ENCODE results near the gene CARNS1.
A peak's percentile ranks its signal among the peaks of the same experiment; 100 is the strongest.

Gene CARNS1

DNA sequence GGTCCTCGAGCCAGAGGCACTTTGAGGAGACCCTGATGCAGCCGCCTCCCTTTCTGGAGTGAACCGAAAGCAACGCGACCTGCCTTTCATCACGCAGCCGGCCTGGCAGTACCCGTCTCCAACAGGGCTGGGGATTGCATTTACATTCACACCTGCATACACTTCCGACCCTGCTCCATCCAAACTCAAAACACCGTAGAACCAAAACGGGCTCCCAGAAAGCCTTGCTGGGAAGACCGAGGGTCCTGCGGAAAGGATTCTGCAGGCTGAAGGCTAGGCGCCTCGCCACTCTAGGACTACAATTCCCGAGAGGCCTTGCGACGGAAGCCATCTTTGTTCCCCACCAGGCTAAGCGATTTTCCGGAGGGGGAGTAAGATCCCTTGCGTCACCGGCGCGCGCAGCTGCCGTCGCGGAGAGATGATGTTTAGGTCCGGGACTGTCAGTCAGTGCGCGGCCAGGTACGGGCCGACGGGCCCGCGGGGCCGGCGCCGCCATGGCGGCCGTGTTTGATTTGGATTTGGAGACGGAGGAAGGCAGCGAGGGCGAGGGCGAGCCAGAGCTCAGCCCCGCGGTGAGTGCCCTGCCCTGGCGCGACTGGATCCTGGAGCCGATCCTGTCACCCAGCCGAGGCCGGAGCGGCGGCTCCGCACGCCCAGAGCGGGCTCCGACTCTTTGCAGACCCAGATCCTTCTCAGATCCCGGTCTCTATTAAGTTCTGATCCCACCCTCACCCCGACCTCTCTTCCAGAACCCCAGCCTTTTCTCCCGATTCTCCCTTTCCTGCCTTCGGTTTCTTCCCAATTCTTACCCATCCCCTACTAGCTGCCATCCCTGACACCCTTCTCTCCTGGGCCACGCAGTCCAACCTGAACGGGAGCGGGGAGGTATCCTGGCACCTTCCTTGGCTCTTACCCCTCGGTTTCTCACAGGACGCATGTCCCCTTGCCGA lies 12.8 kb downstream of the CARNS1 start, which contains the start of gene RPS6KB2:
TSS of gene RPS6KB2 (plus strand) at position 443 of the 950 bp plus-strand sequence. CDS start at position 495, 52 bp downstream.
- Histone ChIP-seq H3K4me3 (ENCODE audit: control insufficient read depth in 1 of 7, extremely low read depth in 1 of 7, insufficient read depth in 4 of 7, low read depth in 2 of 7, low read length in 6 of 7) (peak within 1 kb of the TSS; percentile 86 to 99 (median 94)), H3K4me1 (ENCODE audit: control extremely low read depth in 1 of 4, control insufficient read depth in 4 of 4, insufficient read depth in 4 of 4, low read length in 3 of 4) (peaks cover 3 to 33% (median 21%) of the 10 kb centered on the region in 4 experiments), H3K27ac (ENCODE audit: insufficient read depth in 1 of 2, low read depth in 1 of 2, low read length in 2 of 2, poor library complexity in 1 of 2, severe bottlenecking in 2 of 2) (peak within 1 kb of the TSS; percentile 90 to 95), H3K36me3 (ENCODE audit: control insufficient read depth in 4 of 4, insufficient read depth in 4 of 4, low read length in 3 of 4) (peaks cover 0 to 24% (median 18%) of the 10 kb centered on the region in 4 experiments), H3K27me3 (replicated peaks in 2 of 5; ENCODE audit: control insufficient read depth in 4 of 5, insufficient read depth in 5 of 5, low read length in 4 of 5) (no peaks in the 10 kb centered on the region), H3K9me3 (ENCODE audit: control extremely low read depth in 1 of 5, control insufficient read depth in 4 of 5, insufficient read depth in 2 of 5, low read depth in 1 of 5, low read length in 4 of 5) (no peaks in the 10 kb centered on the region)
- WGBS (ENCODE audit: insufficient coverage): under 1% methylated on average over 62 of the region's 68 CpGs
- CTCF ChIA-PET: interaction anchor here (0.8 to 2.5 kb wide), 6 partner anchors 10 to 46 kb away, joined by 3 to 7 read pairs (median 3); partner anchors contain the start of gene TMEM134
- DNase-seq: peak; percentile 98
- POLR2A ChIA-PET: interaction anchor here (0.6 to 1.7 kb wide), 6 partner anchors 8 to 215 kb away, joined by 3 to 10 read pairs (median 4); partner anchors contain the start of gene PPP1CA

DNA sequence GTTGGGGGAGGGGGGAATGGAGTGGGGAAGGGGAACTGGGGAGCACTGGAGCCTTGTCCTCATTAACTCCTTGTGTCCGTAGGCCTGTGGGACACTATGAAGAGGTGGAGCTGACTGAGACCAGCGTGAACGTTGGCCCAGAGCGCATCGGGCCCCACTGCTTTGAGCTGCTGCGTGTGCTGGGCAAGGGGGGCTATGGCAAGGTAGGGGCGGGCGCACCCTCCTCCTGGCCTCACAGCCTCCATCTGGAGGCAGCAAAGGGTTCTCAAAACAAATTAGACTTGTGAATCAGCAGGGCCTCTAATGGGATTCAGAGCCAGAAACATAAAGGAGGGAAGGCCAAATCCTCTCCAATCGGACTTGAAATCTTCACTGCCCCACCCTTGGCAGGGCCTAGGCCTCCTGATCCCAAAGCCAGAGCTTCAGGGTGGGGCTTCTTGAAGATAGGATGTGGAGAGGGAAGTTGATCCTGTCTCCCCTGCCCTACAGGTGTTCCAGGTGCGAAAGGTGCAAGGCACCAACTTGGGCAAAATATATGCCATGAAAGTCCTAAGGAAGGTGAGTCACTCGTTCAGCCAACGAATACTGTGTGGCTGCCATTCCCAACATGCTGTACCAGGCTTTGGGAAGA lies 13.7 kb downstream of the CARNS1 start:
- no peaks in the 10 kb centered on the region for H3K27me3 ChIP-seq (replicated peaks in 2 of 5; ENCODE audit: control insufficient read depth in 4 of 5, insufficient read depth in 5 of 5, low read length in 4 of 5)
- H3K4me3 ChIP-seq (ENCODE audit: control insufficient read depth in 1 of 7, extremely low read depth in 1 of 7, insufficient read depth in 4 of 7, low read depth in 2 of 7, low read length in 6 of 7): peak overlapping the region; percentile 86 to 99 (median 94)
- WGBS (ENCODE audit: insufficient coverage): 70% methylated on average over 10 of the region's 12 CpGs
- CTCF ChIA-PET: interaction anchor here (0.7 to 2.5 kb wide), 5 partner anchors 9 to 661 kb away, joined by 3 to 7 read pairs (median 3); partner anchors contain the start of gene TMEM134
- no peak for DNase-seq
- H3K9me3 ChIP-seq (ENCODE audit: control extremely low read depth in 1 of 5, control insufficient read depth in 4 of 5, insufficient read depth in 2 of 5, low read depth in 1 of 5, low read length in 4 of 5): no peaks in the 10 kb centered on the region
- H3K27ac ChIP-seq (ENCODE audit: insufficient read depth in 1 of 2, low read depth in 1 of 2, low read length in 2 of 2, poor library complexity in 1 of 2, severe bottlenecking in 2 of 2): peak overlapping the region; percentile 90 to 95
- H3K36me3 ChIP-seq (ENCODE audit: control insufficient read depth in 4 of 4, insufficient read depth in 4 of 4, low read length in 3 of 4): peaks cover 0 to 32% (median 22%) of the 10 kb centered on the region in 4 experiments
- POLR2A ChIA-PET: interaction anchor here (0.6 to 1.7 kb wide), 4 partner anchors 27 to 60 kb away, joined by 3 to 10 read pairs (median 3); partner anchors contain the start of genes AIP and PPP1CA
- H3K4me1 ChIP-seq (ENCODE audit: control extremely low read depth in 1 of 4, control insufficient read depth in 4 of 4, insufficient read depth in 4 of 4, low read length in 3 of 4): peaks cover 3 to 37% (median 27%) of the 10 kb centered on the region in 4 experiments

DNA sequence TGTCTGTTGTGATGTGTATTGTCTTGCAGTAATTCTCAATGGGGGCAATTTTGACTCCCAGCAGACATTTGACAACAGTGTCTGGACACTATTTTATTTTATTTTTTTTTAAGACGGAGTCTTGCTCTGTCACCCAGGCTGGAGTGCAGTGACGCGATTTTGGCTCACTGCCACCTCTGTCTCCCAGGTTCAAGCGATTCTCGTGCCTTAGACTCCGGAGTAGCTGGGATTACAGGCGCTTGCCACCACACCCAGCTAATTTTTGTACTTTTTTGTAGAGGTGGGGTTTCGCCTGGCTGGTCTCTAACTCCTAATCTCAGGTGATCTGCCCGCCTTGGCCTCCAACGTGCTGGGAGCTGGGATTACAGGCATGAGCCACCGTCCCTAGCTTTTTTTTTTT lies 14.2 kb downstream of the CARNS1 start:
- H3K4me3 ChIP-seq (ENCODE audit: control insufficient read depth in 1 of 7, extremely low read depth in 1 of 7, insufficient read depth in 4 of 7, low read depth in 2 of 7, low read length in 6 of 7): no peak overlapping the region
- no peak for DNase-seq
- peaks cover 3 to 37% (median 33%) of the 10 kb centered on the region in 4 experiments for H3K4me1 ChIP-seq (ENCODE audit: control extremely low read depth in 1 of 4, control insufficient read depth in 4 of 4, insufficient read depth in 4 of 4, low read length in 3 of 4)
- H3K9me3 ChIP-seq (ENCODE audit: control extremely low read depth in 1 of 5, control insufficient read depth in 4 of 5, insufficient read depth in 2 of 5, low read depth in 1 of 5, low read length in 4 of 5): no peaks in the 10 kb centered on the region
- ChIA-PET CTCF (interaction anchor here (0.7 kb wide), 1 partner anchor 661 kb away, joined by 3 read pairs; no protein-coding TSS in a partner anchor), POLR2A (interaction anchor here (0.6 kb wide), 1 partner anchor 53 kb away, joined by 3 read pairs; the partner anchor contains the start of gene AIP)
- no peaks in the 10 kb centered on the region for H3K27me3 ChIP-seq (replicated peaks in 2 of 5; ENCODE audit: control insufficient read depth in 4 of 5, insufficient read depth in 5 of 5, low read length in 4 of 5)
- H3K36me3 ChIP-seq (ENCODE audit: control insufficient read depth in 4 of 4, insufficient read depth in 4 of 4, low read length in 3 of 4): peaks cover 0 to 38% (median 25%) of the 10 kb centered on the region in 4 experiments
- no peak overlapping the region for H3K27ac ChIP-seq (ENCODE audit: insufficient read depth in 1 of 2, low read depth in 1 of 2, low read length in 2 of 2, poor library complexity in 1 of 2, severe bottlenecking in 2 of 2)
- WGBS (ENCODE audit: insufficient coverage): 90% methylated on average over 11 of the region's 11 CpGs

GRCh38 chr11:67431346-67432249 lies 16.1 kb downstream of the CARNS1 start:
- Histone ChIP-seq H3K27ac (ENCODE audit: insufficient read depth in 1 of 2, low read depth in 1 of 2, low read length in 2 of 2, poor library complexity in 1 of 2, severe bottlenecking in 2 of 2) (peak overlapping the region in 1 of 2 experiments; percentile 43), H3K36me3 (ENCODE audit: control insufficient read depth in 4 of 4, insufficient read depth in 4 of 4, low read length in 3 of 4) (peaks cover 2 to 55% (median 35%) of the 10 kb centered on the region in 4 experiments), H3K4me1 (ENCODE audit: control extremely low read depth in 1 of 4, control insufficient read depth in 4 of 4, insufficient read depth in 4 of 4, low read length in 3 of 4) (peaks cover 3 to 54% (median 51%) of the 10 kb centered on the region in 4 experiments), H3K9me3 (ENCODE audit: control extremely low read depth in 1 of 5, control insufficient read depth in 4 of 5, insufficient read depth in 2 of 5, low read depth in 1 of 5, low read length in 4 of 5) (no peaks in the 10 kb centered on the region), H3K4me3 (ENCODE audit: control insufficient read depth in 1 of 7, extremely low read depth in 1 of 7, insufficient read depth in 4 of 7, low read depth in 2 of 7, low read length in 6 of 7) (no peak overlapping the region), H3K27me3 (replicated peaks in 2 of 5; ENCODE audit: control insufficient read depth in 4 of 5, insufficient read depth in 5 of 5, low read length in 4 of 5) (no peaks in the 10 kb centered on the region)
- POLR2A ChIA-PET: no interaction called here
- CTCF ChIA-PET: interaction anchor here (0.6 to 1.1 kb wide), 3 partner anchors 8 to 37 kb away, joined by 3 to 5 read pairs (median 3); no protein-coding TSS in a partner anchor
- DNase-seq: no peak
- 95% methylated on average over 17 of the region's 24 CpGs for WGBS (ENCODE audit: insufficient coverage)

DNA sequence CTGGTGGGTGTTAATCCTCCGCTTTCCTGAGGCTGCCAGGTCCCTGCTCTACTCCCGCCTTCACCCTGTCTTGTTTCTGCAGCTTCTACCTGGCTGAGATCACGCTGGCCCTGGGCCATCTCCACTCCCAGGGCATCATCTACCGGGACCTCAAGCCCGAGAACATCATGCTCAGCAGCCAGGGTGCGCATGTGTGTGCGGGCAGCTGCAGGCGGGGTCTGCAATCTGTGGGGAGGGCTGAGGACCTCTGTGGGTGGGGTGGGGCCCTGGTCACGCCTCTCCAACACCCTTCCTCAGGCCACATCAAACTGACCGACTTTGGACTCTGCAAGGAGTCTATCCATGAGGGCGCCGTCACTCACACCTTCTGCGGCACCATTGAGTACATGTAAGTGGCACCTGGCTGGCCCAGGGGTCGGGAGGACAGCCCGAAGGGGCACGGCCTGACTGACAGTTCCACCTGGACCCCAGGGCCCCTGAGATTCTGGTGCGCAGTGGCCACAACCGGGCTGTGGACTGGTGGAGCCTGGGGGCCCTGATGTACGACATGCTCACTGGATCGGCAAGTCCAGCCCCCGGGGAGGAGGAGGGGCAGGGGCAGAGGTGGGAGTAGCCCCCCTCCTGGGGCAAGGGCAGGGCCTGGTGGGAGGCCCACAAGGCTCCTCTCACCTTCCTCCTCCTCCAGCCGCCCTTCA lies 17.3 kb downstream of the CARNS1 start:
- H3K27ac ChIP-seq (ENCODE audit: insufficient read depth in 1 of 2, low read depth in 1 of 2, low read length in 2 of 2, poor library complexity in 1 of 2, severe bottlenecking in 2 of 2): peak overlapping the region in 1 of 2 experiments; percentile 70
- H3K4me3 ChIP-seq (ENCODE audit: control insufficient read depth in 1 of 7, extremely low read depth in 1 of 7, insufficient read depth in 4 of 7, low read depth in 2 of 7, low read length in 6 of 7): no peak overlapping the region
- peaks cover 2 to 58% (median 35%) of the 10 kb centered on the region in 4 experiments for H3K36me3 ChIP-seq (ENCODE audit: control insufficient read depth in 4 of 4, insufficient read depth in 4 of 4, low read length in 3 of 4)
- ChIA-PET POLR2A (no interaction called here), CTCF (interaction anchor here (1.0 to 1.1 kb wide), 2 partner anchors 10 to 26 kb away, joined by 3 read pairs; no protein-coding TSS in a partner anchor)
- no peaks in the 10 kb centered on the region for H3K9me3 ChIP-seq (ENCODE audit: control extremely low read depth in 1 of 5, control insufficient read depth in 4 of 5, insufficient read depth in 2 of 5, low read depth in 1 of 5, low read length in 4 of 5)
- H3K4me1 ChIP-seq (ENCODE audit: control extremely low read depth in 1 of 4, control insufficient read depth in 4 of 4, insufficient read depth in 4 of 4, low read length in 3 of 4): peaks cover 4 to 58% (median 56%) of the 10 kb centered on the region in 4 experiments
- no peaks in the 10 kb centered on the region for H3K27me3 ChIP-seq (replicated peaks in 2 of 5; ENCODE audit: control insufficient read depth in 4 of 5, insufficient read depth in 5 of 5, low read length in 4 of 5)
- WGBS (ENCODE audit: insufficient coverage): 88% methylated on average over 18 of the region's 22 CpGs
- no peak for DNase-seq

All from common myeloid progenitor, CD34-positive (primary cell).